GM23338 (cell line): ENCODE measurements around the gene UBA5.

Source experiments
- EZH2 ChIP-seq: fragments of 200-600 bp; sonication (generic); IDR thresholded peaks from one replicate; pipeline ENCODE4 v1.8.0; 2017; ENCODE audit warnings: antibody characterized with exemption, mild to moderate bottlenecking, low read depth; ENCODE audit not compliant: unreplicated experiment
- TF ChIP-seq, protein P1 (sequence below), 2 experiments: fragments of 200-600 bp in 1 of 2; sonication (generic) in 1 of 2; conservative IDR thresholded peaks; 2 replicates each; pipeline versions ENCODE4 v1.5.1 to v1.6.1; 2016 to 2017; ENCODE audit warnings: antibody characterized with exemption in 2 of 2, low read depth in 2 of 2, mild to moderate bottlenecking in 2 of 2, moderate library complexity in 1 of 2

- TF ChIP-seq, protein P1, sequence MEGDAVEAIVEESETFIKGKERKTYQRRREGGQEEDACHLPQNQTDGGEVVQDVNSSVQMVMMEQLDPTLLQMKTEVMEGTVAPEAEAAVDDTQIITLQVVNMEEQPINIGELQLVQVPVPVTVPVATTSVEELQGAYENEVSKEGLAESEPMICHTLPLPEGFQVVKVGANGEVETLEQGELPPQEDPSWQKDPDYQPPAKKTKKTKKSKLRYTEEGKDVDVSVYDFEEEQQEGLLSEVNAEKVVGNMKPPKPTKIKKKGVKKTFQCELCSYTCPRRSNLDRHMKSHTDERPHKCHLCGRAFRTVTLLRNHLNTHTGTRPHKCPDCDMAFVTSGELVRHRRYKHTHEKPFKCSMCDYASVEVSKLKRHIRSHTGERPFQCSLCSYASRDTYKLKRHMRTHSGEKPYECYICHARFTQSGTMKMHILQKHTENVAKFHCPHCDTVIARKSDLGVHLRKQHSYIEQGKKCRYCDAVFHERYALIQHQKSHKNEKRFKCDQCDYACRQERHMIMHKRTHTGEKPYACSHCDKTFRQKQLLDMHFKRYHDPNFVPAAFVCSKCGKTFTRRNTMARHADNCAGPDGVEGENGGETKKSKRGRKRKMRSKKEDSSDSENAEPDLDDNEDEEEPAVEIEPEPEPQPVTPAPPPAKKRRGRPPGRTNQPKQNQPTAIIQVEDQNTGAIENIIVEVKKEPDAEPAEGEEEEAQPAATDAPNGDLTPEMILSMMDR (conservative IDR thresholded peaks at IDR 0.05; ENCODE audit: low read depth in 2 of 2), result no peak
- no peak for TF ChIP-seq EZH2
Observed at GRCh38 chr3:132626955-132627354, 33.2 kb upstream of the UBA5 start.
